ENCODE measurements around the gene COX20.

DNA sequence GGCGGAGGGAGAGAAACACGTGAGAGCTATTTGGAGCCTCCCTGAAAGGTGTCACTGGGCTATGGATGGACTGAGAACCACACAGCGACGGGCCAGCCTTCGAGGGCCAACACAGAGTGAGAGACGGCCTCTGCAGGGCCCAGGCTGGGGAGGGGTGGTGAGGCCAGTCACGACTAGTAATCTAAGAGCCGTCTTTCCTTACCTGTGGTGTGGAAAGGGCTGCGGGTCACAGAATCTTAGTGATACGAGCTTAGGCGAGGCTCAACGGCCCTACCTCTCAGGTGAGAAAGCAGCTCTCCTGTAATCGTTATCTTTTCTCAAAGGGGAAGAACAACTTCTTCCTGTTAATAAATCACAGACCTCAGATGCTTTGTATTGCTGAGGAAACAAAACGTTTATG is 33.4 kb upstream of the COX20 start:
- TF ChIP-seq POLR2A (IDR thresholded peaks at IDR 0.05; ENCODE audit: low read depth, low read length) (no peak), ATF7 (IDR thresholded peaks at IDR 0.05; ENCODE audit: low read depth) (no peak), SP1 (IDR thresholded peaks at IDR 0.05; ENCODE audit: low read depth, low read length) (no peak), BHLHE40 (IDR thresholded peaks at IDR 0.05; ENCODE audit: borderline replicate concordance in 1 of 2, low read depth in 2 of 2, low read length in 1 of 2) (no peak), RAD21 (IDR thresholded peaks at IDR 0.05; ENCODE audit: insufficient read depth, low read depth, low read length) (no peak), PML (IDR thresholded peaks at IDR 0.05; ENCODE audit: low read length) (no peak), EGR1 (IDR thresholded peaks at IDR 0.05; ENCODE audit: borderline replicate concordance in 1 of 2, low read depth in 2 of 2, low read length in 2 of 2) (no peak), IKZF1 (conservative IDR thresholded peaks at IDR 0.05) (no peak), POLR2AphosphoS5 (IDR thresholded peaks at IDR 0.05; ENCODE audit: low read length) (no peak), ZZZ3 (IDR thresholded peaks at IDR 0.05; ENCODE audit: control insufficient read depth, insufficient read length, low read depth) (no peak), YY1 (IDR thresholded peaks at IDR 0.05; ENCODE audit: low read depth, low read length) (no peak)
- TF ChIP-seq, protein P1, sequence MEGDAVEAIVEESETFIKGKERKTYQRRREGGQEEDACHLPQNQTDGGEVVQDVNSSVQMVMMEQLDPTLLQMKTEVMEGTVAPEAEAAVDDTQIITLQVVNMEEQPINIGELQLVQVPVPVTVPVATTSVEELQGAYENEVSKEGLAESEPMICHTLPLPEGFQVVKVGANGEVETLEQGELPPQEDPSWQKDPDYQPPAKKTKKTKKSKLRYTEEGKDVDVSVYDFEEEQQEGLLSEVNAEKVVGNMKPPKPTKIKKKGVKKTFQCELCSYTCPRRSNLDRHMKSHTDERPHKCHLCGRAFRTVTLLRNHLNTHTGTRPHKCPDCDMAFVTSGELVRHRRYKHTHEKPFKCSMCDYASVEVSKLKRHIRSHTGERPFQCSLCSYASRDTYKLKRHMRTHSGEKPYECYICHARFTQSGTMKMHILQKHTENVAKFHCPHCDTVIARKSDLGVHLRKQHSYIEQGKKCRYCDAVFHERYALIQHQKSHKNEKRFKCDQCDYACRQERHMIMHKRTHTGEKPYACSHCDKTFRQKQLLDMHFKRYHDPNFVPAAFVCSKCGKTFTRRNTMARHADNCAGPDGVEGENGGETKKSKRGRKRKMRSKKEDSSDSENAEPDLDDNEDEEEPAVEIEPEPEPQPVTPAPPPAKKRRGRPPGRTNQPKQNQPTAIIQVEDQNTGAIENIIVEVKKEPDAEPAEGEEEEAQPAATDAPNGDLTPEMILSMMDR (IDR thresholded peaks at IDR 0.05 in 2 of 3, conservative IDR thresholded peaks at IDR 0.05 in 1 of 3; ENCODE audit: control insufficient read depth in 2 of 3, extremely low read depth in 1 of 3, insufficient read depth in 1 of 3, low read depth in 3 of 3, low read length in 3 of 3): no peak
- TF ChIP-seq, protein P2, sequence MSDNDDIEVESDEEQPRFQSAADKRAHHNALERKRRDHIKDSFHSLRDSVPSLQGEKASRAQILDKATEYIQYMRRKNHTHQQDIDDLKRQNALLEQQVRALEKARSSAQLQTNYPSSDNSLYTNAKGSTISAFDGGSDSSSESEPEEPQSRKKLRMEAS (IDR thresholded peaks at IDR 0.05; ENCODE audit: low read depth, low read length): no peak
